ENCODE data around the gene TBX15.

DNA sequence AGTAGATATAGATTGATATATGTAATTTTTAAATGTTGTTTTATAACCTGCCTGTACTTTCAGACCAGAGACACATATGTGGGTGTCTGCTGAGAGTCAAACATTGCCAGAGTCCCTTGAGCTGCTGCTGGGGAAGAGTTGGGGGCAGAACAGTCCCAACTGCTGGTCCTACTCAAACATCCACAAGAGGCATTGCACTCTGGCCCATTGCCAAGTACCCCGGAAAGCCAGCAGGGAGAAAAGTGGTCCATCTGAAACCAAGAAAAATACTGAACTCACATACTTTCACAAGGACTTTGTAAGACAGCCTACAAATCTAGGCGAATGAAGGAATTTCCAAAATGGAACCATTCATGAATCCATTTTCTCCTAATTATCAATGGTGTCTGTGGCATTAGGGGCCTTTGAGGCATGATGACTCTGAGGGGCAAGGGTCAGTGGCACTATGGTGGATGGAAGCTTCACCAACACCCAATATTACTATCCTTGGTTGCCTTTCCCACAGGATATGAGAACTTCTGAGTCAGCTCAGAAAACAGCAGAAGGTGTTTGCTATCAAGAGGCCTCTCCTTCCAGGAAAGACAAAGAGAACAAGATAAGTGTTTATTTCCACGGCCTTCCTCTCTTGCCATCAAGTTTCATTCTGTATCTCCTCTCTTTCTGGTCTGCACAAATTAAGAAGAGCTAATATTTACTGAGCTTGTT, 7.3 kb upstream of the TBX15 start:
- TF ChIP-seq, protein P1, sequence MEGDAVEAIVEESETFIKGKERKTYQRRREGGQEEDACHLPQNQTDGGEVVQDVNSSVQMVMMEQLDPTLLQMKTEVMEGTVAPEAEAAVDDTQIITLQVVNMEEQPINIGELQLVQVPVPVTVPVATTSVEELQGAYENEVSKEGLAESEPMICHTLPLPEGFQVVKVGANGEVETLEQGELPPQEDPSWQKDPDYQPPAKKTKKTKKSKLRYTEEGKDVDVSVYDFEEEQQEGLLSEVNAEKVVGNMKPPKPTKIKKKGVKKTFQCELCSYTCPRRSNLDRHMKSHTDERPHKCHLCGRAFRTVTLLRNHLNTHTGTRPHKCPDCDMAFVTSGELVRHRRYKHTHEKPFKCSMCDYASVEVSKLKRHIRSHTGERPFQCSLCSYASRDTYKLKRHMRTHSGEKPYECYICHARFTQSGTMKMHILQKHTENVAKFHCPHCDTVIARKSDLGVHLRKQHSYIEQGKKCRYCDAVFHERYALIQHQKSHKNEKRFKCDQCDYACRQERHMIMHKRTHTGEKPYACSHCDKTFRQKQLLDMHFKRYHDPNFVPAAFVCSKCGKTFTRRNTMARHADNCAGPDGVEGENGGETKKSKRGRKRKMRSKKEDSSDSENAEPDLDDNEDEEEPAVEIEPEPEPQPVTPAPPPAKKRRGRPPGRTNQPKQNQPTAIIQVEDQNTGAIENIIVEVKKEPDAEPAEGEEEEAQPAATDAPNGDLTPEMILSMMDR (IDR thresholded peaks at IDR 0.05) = no peak
- TF ChIP-seq POLR2A (IDR thresholded peaks at IDR 0.05) = no peak
